CD4-positive, alpha-beta memory T cell (primary cell): ENCODE results near the gene SLF2. TPM values are rescaled to one million over a fixed set of nuclear protein-coding genes. Genes with fewer than 3 reads are reported as not detected.

Source experiments
- CTCF ChIA-PET: fragments of 350-600 bp; sonication (Branson Sonifier 250); formaldehyde crosslinking; loops from one replicate; lab custom pipeline; 2021; ENCODE audit warnings: inconsistent platforms; ENCODE audit not compliant: partially characterized antibody; lab: Charles Lee
- POLR2A ChIA-PET: fragments of 350-600 bp; sonication (Branson Sonifier 250); formaldehyde crosslinking; loops from one replicate; lab custom pipeline; 2021; ENCODE audit not compliant: partially characterized antibody; lab: Charles Lee
- DNase-seq, 5 donors: peaks; one replicate each; pipeline versions ENCODE4 v3.0.0 to v3.0.0-alpha.2; 2020 to 2022; ENCODE audit warnings: mixed read lengths in 1 of 5
- H3K27ac ChIP-seq: one replicate; pipeline ENCODE4 v1.7.0; 2013; ENCODE audit warnings: low read depth, low read length
- H3K27me3 ChIP-seq: 2 replicates; pipeline ENCODE4 v1.7.0; 2013; ENCODE audit warnings: mild to moderate bottlenecking, low read length, moderate library complexity; ENCODE audit not compliant: insufficient read depth
- H3K36me3 ChIP-seq: 2 replicates; pipeline ENCODE4 v1.7.0; 2013; ENCODE audit warnings: mild to moderate bottlenecking, low read length, moderate library complexity; ENCODE audit not compliant: insufficient read depth
- H3K4me1 ChIP-seq: 2 replicates; pipeline ENCODE4 v1.7.0; 2013; ENCODE audit warnings: mild to moderate bottlenecking, low read length, moderate library complexity; ENCODE audit not compliant: insufficient read depth
- H3K4me3 ChIP-seq, 2 donors: one replicate each; pipeline ENCODE4 v1.7.0; 2013; ENCODE audit warnings: low read length in 2 of 2, mild to moderate bottlenecking in 1 of 2
- H3K9me3 ChIP-seq, 2 donors: one replicate each; pipeline ENCODE4 v1.7.0; 2013; ENCODE audit warnings: low read length in 2 of 2, control low read depth in 1 of 2; ENCODE audit not compliant: control insufficient read depth in 1 of 2
- H3K27ac Mint-ChIP-seq, 7 donors: one replicate each; pipeline ENCODE4 v1.8.0; 2020 to 2021; ENCODE audit warnings: mixed read lengths in 7 of 7, mild to moderate bottlenecking in 6 of 7, inconsistent platforms in 3 of 7, moderate library complexity in 3 of 7
- H3K27me3 Mint-ChIP-seq, 2 donors: one replicate each; pipeline ENCODE4 v1.8.0; 2020 to 2021; ENCODE audit warnings: mixed read lengths in 2 of 2
- H3K36me3 Mint-ChIP-seq, 2 donors: one replicate each; pipeline ENCODE4 v1.8.0; 2020 to 2021; ENCODE audit warnings: mixed read lengths in 2 of 2, inconsistent platforms in 1 of 2, mild to moderate bottlenecking in 1 of 2
- H3K4me1 Mint-ChIP-seq, 4 donors: one replicate each; pipeline ENCODE4 v1.8.0; 2020 to 2021; ENCODE audit warnings: mixed read lengths in 4 of 4, mild to moderate bottlenecking in 1 of 4
- H3K4me3 Mint-ChIP-seq, 8 donors: one replicate each; pipeline ENCODE4 v1.8.0; 2020 to 2021; ENCODE audit warnings: mixed read lengths in 8 of 8, mild to moderate bottlenecking in 7 of 8, moderate library complexity in 6 of 8, inconsistent platforms in 3 of 8
- H3K9me3 Mint-ChIP-seq, 8 donors: one replicate each; pipeline ENCODE4 v1.8.0; 2020 to 2021; ENCODE audit warnings: mixed read lengths in 8 of 8, mild to moderate bottlenecking in 5 of 8, inconsistent platforms in 3 of 8, moderate library complexity in 1 of 8
- intact Hi-C: fragments of 100-400 bp; cut with micrococcal nuclease; formaldehyde crosslinking; loops from one replicate; pipeline ENCODE4 v1.15.1; 2023
- polyA plus RNA-seq, 2 donors: library from polyadenylated mRNA; unstranded; fragments of 300-500 nt; fragmentation: Illumina TruSeq; gene quantifications; one replicate each; pipeline ENCODE4 v1.2.3, GENCODE V29; 2021
- total RNA-seq, 2 experiments: library from RNA; stranded (reverse); gene quantifications; one replicate each; pipeline ENCODE4 v1.2.3, GENCODE V29; 2021

Gene SLF2
- total and polyA plus RNA-seq, 4 experiments from 2014 or later, result 5.9 to 49.3 (median 32.3) TPM

DNA sequence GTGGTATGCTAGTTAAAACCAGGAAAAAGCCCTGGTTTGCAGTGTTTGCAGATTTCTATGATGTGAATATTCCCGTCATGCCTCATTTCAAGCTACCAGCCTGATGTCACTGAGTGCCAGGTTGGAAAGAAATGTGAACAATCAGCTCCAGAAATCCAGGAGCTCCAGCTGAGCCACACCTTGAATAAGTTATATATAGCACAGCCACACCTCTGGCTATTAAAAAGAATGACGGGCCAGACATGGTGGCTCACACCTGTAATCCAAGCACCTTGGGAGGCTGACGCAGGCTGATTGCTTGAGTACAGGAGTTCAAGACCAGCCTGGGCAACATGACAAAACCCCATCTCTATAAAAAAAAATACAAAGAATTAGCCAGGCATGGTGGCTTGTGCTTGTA, 18.7 kb upstream of the SLF2 start:
- Mint-ChIP-seq H3K27ac (no peak overlapping the region), H3K36me3 (no peaks in the 10 kb centered on the region), H3K4me3 (no peak overlapping the region), H3K9me3 (no peaks in the 10 kb centered on the region), H3K27me3 (peaks cover 25 to 26% of the 10 kb centered on the region in 2 donors), H3K4me1 (peaks cover 4 to 11% (median 7%) of the 10 kb centered on the region in 4 donors)
- DNase-seq, result no peak
- Histone ChIP-seq H3K27ac (no peak overlapping the region), H3K4me1 (no peaks in the 10 kb centered on the region), H3K27me3 (no peaks in the 10 kb centered on the region), H3K36me3 (no peaks in the 10 kb centered on the region), H3K4me3 (no peak overlapping the region), H3K9me3 (no peaks in the 10 kb centered on the region)
- ChIA-PET CTCF (no interaction called here), POLR2A (no interaction called here)
- intact Hi-C loops, result no loop called here

DNA sequence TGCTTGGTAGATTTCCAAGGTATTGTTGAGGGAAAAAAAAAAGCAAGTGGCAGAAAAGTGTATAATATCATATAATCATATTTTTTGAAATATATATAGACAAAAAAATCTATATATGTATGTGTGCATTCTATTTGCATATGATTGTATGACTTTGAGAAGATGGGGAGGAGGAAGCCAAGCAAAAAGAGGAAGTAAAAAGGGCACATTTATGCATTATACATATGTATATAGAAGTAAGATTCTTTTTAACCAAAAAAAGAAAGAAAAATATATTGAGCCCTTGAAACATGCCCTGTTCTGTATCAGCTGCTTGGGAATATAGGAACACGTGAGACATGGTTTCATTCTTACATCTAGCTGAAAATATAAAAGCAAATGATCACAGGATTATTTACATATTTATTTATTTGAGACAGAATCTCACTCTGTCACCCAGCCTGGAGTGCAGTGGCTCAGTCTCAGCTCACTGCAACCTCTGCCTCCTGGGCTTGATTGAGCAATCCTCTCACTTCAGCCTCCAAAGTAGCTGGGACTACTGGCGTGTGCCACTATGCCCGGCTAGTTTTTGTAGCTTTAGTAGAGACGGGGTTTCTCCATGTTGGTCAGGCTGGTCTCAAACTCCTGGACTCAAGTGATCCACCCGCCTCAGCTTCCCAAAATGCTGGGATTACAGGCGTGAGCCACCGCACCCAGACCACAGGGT, 18.0 kb upstream of the SLF2 start:
- no peaks in the 10 kb centered on the region for H3K36me3 Mint-ChIP-seq
- no peaks in the 10 kb centered on the region for H3K27me3 ChIP-seq
- H3K27me3 Mint-ChIP-seq, result peaks cover 22 to 23% of the 10 kb centered on the region in 2 donors
- H3K4me3 ChIP-seq, result no peak overlapping the region
- ChIA-PET CTCF (no interaction called here), POLR2A (no interaction called here)
- H3K27ac ChIP-seq, result no peak overlapping the region
- no peaks in the 10 kb centered on the region for H3K9me3 ChIP-seq
- no peaks in the 10 kb centered on the region for H3K4me1 ChIP-seq
- H3K36me3 ChIP-seq, result no peaks in the 10 kb centered on the region
- peaks cover 4 to 11% (median 7%) of the 10 kb centered on the region in 4 donors for H3K4me1 Mint-ChIP-seq
- no peak for DNase-seq
- no peaks in the 10 kb centered on the region for H3K9me3 Mint-ChIP-seq
- intact Hi-C loops, result no loop called here
- H3K27ac Mint-ChIP-seq, result no peak overlapping the region
- no peak overlapping the region for H3K4me3 Mint-ChIP-seq

- no peak overlapping the region for H3K4me3 Mint-ChIP-seq
- peak in 3 of 5 donors; percentile 6 to 28 (median 16) for DNase-seq
- no peaks in the 10 kb centered on the region for H3K36me3 Mint-ChIP-seq
- H3K36me3 ChIP-seq, result no peaks in the 10 kb centered on the region
- ChIA-PET POLR2A (no interaction called here), CTCF (no interaction called here)
- H3K9me3 ChIP-seq, result no peaks in the 10 kb centered on the region
- no peak overlapping the region for H3K27ac ChIP-seq
- H3K9me3 Mint-ChIP-seq, result no peaks in the 10 kb centered on the region
- H3K27ac Mint-ChIP-seq, result peak overlapping the region in 5 of 7 donors; percentile 10 to 70 (median 30)
- H3K27me3 Mint-ChIP-seq, result peaks cover 21 to 22% of the 10 kb centered on the region in 2 donors
- H3K4me3 ChIP-seq, result no peak overlapping the region
- no peaks in the 10 kb centered on the region for H3K27me3 ChIP-seq
- H3K4me1 ChIP-seq, result no peaks in the 10 kb centered on the region
- peaks cover 4 to 11% (median 7%) of the 10 kb centered on the region in 4 donors for H3K4me1 Mint-ChIP-seq
- intact Hi-C loops, result no loop called here
Observed at GRCh38 chr10:100895346-100895745, 17.4 kb upstream of the SLF2 start.

DNA sequence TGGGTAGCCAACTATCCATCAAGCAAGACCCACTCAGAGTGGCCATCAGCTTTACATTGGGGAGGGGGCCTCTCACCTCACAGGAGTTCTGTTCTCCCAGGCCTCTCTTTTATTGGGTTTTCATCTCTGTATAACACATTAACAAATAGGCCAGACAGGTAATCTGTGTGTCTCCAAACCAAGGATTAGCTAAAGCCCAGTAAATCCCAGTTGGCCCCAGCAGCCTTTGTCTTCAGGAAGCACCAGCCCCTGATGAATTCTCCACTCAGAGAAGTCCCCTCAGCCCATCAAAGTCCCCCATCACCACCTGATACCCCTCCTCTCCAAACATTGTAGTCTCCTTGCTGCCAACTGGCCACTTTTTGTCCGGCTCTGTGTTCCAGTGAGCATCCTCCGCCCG, 16.9 kb upstream of the SLF2 start:
- Mint-ChIP-seq H3K27ac (peak overlapping the region in 2 of 7 donors; percentile 30 to 70), H3K4me1 (peaks cover 4 to 11% (median 7%) of the 10 kb centered on the region in 4 donors), H3K36me3 (no peaks in the 10 kb centered on the region), H3K27me3 (peaks cover 16 to 17% of the 10 kb centered on the region in 2 donors), H3K9me3 (no peaks in the 10 kb centered on the region), H3K4me3 (peak overlapping the region in 2 of 8 donors; percentile 12 to 29)
- H3K27me3 ChIP-seq, result no peaks in the 10 kb centered on the region
- no peaks in the 10 kb centered on the region for H3K36me3 ChIP-seq
- no peak for DNase-seq
- no peaks in the 10 kb centered on the region for H3K4me1 ChIP-seq
- H3K27ac ChIP-seq, result no peak overlapping the region
- POLR2A ChIA-PET, result no interaction called here
- CTCF ChIA-PET, result no interaction called here
- no peak overlapping the region for H3K4me3 ChIP-seq
- intact Hi-C loops, result no loop called here
- no peaks in the 10 kb centered on the region for H3K9me3 ChIP-seq

- intact Hi-C loops, result no loop called here
- CTCF ChIA-PET, result no interaction called here
- no peaks in the 10 kb centered on the region for H3K9me3 Mint-ChIP-seq
Observed at GRCh38 chr10:100896876-100897461, 15.8 kb upstream of the SLF2 start.

GRCh38 chr10:100897976-100898375, 14.8 kb upstream of the SLF2 start:
- intact Hi-C loops, result no loop called here
- Mint-ChIP-seq H3K4me1 (peaks cover 4 to 11% (median 7%) of the 10 kb centered on the region in 4 donors), H3K36me3 (no peaks in the 10 kb centered on the region), H3K9me3 (no peaks in the 10 kb centered on the region), H3K27ac (no peak overlapping the region), H3K27me3 (peaks cover 16 to 22% of the 10 kb centered on the region in 2 donors), H3K4me3 (no peak overlapping the region)
- POLR2A ChIA-PET, result no interaction called here
- Histone ChIP-seq H3K4me1 (no peaks in the 10 kb centered on the region), H3K36me3 (no peaks in the 10 kb centered on the region), H3K27me3 (no peaks in the 10 kb centered on the region), H3K27ac (no peak overlapping the region), H3K9me3 (no peaks in the 10 kb centered on the region), H3K4me3 (no peak overlapping the region)
- no peak for DNase-seq
- CTCF ChIA-PET, result no interaction called here

More at GRCh38 chr10:100896876-100897461, 15.8 kb upstream of the SLF2 start:
- no peaks in the 10 kb centered on the region for H3K4me1 ChIP-seq
- H3K27ac ChIP-seq, result no peak overlapping the region
- no peaks in the 10 kb centered on the region for H3K36me3 ChIP-seq
- H3K36me3 Mint-ChIP-seq, result no peaks in the 10 kb centered on the region
- H3K9me3 ChIP-seq, result no peaks in the 10 kb centered on the region
- no peak overlapping the region for H3K4me3 ChIP-seq
- DNase-seq, result no peak
- peaks cover 22 to 27% of the 10 kb centered on the region in 2 donors for H3K27me3 Mint-ChIP-seq
- peaks cover 4 to 11% (median 7%) of the 10 kb centered on the region in 4 donors for H3K4me1 Mint-ChIP-seq
- H3K27ac Mint-ChIP-seq, result no peak overlapping the region
- H3K4me3 Mint-ChIP-seq, result no peak overlapping the region
- no peaks in the 10 kb centered on the region for H3K27me3 ChIP-seq
- POLR2A ChIA-PET, result no interaction called here

DNA sequence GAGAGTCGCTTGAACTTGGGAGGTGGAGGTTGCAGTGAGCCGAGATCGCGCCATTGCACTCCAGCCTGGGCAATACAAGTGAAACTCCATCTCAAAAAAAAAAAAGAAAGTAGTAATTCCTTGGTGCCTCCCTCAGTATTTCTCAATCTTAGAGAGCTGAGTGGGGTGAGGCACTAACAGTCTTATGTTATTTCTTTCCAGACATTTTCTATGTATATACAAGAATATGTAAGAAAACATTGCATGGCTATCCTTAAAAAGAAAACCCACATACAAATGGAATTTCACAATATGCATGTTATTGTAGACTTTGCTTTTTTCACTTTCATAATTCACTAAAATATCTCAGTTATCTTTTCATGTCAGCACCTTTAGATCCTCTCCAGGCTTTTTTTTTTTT, 13.6 kb upstream of the SLF2 start:
- no peaks in the 10 kb centered on the region for H3K27me3 ChIP-seq
- Mint-ChIP-seq H3K27ac (no peak overlapping the region), H3K4me3 (no peak overlapping the region), H3K4me1 (peaks cover 4 to 11% (median 7%) of the 10 kb centered on the region in 4 donors), H3K9me3 (no peaks in the 10 kb centered on the region), H3K36me3 (no peaks in the 10 kb centered on the region), H3K27me3 (peaks cover 14 to 26% of the 10 kb centered on the region in 2 donors)
- no peaks in the 10 kb centered on the region for H3K9me3 ChIP-seq
- H3K4me3 ChIP-seq, result no peak overlapping the region
- no peaks in the 10 kb centered on the region for H3K36me3 ChIP-seq
- no peak for DNase-seq
- intact Hi-C loops, result no loop called here
- H3K4me1 ChIP-seq, result no peaks in the 10 kb centered on the region
- ChIA-PET CTCF (no interaction called here), POLR2A (interaction anchor here (0.9 kb wide), 1 partner anchor 13 kb away, joined by 3 read pairs; no protein-coding TSS in a partner anchor)
- no peak overlapping the region for H3K27ac ChIP-seq
